GM06990 (cell line): ENCODE data around the gene CFTR.

ENCODE experiments used
- DNase-seq: peaks from one replicate; pipeline ENCODE4 v3.0.0-alpha.2; 2011; ENCODE audit not compliant: insufficient read length; ENCODE audit errors: extremely low read depth
- H3K27me3 ChIP-seq: replicated peaks from 2 replicates; pipeline ENCODE4 v1.6.0; 2011; ENCODE audit warnings: low read length; ENCODE audit not compliant: control insufficient read depth, insufficient read depth
- H3K36me3 ChIP-seq: 2 replicates; pipeline ENCODE4 v1.5.1; 2011; ENCODE audit warnings: low read length; ENCODE audit not compliant: control insufficient read depth, insufficient read depth
- H3K4me3 ChIP-seq: replicated peaks from 2 replicates; pipeline ENCODE4 v1.5.1; 2011; ENCODE audit warnings: low read depth, mild to moderate bottlenecking, control low read depth, low read length
- TF ChIP-seq, protein P1 (sequence below): IDR thresholded peaks from 2 replicates; pipeline ENCODE4 v1.5.1; 2011; ENCODE audit warnings: low read length, control low read depth, mild to moderate bottlenecking, inconsistent platforms; ENCODE audit not compliant: insufficient read depth, poor library complexity, severe bottlenecking

CFTR gene

DNA sequence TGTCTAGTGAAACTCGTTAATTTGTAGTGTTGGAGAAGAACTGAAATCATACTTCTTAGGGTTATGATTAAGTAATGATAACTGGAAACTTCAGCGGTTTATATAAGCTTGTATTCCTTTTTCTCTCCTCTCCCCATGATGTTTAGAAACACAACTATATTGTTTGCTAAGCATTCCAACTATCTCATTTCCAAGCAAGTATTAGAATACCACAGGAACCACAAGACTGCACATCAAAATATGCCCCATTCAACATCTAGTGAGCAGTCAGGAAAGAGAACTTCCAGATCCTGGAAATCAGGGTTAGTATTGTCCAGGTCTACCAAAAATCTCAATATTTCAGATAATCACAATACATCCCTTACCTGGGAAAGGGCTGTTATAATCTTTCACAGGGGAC lies 187.6 kb downstream of the CFTR start:
- TF ChIP-seq, protein P1, sequence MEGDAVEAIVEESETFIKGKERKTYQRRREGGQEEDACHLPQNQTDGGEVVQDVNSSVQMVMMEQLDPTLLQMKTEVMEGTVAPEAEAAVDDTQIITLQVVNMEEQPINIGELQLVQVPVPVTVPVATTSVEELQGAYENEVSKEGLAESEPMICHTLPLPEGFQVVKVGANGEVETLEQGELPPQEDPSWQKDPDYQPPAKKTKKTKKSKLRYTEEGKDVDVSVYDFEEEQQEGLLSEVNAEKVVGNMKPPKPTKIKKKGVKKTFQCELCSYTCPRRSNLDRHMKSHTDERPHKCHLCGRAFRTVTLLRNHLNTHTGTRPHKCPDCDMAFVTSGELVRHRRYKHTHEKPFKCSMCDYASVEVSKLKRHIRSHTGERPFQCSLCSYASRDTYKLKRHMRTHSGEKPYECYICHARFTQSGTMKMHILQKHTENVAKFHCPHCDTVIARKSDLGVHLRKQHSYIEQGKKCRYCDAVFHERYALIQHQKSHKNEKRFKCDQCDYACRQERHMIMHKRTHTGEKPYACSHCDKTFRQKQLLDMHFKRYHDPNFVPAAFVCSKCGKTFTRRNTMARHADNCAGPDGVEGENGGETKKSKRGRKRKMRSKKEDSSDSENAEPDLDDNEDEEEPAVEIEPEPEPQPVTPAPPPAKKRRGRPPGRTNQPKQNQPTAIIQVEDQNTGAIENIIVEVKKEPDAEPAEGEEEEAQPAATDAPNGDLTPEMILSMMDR = no peak
- no peak overlapping the region for H3K4me3 ChIP-seq
- H3K27me3 ChIP-seq = no peaks in the 10 kb centered on the region
- no peaks in the 10 kb centered on the region for H3K36me3 ChIP-seq
- DNase-seq = no peak

DNA sequence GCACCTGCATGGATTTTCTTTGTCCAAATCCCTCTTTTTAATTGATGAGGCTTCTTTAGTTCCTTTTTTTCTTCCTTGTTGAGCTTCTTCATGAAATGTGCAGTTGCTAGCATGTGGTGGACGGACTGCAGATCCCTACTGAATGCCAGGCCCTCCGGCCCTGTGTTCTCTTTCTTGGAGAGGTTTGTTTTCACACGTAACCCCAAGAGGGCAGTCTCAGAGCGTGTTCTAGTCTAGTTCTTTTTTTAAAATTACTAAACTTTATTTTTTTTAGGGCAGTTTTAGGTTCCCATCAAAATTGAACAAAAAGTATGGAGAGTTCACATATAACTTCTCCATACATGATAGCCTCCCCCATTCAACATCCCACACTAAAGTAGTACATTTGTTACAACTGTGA lies 190.0 kb downstream of the CFTR start:
- Histone ChIP-seq H3K4me3 (no peak overlapping the region), H3K36me3 (no peaks in the 10 kb centered on the region), H3K27me3 (no peaks in the 10 kb centered on the region)
- DNase-seq = no peak
- TF ChIP-seq, protein P1 = no peak

DNA sequence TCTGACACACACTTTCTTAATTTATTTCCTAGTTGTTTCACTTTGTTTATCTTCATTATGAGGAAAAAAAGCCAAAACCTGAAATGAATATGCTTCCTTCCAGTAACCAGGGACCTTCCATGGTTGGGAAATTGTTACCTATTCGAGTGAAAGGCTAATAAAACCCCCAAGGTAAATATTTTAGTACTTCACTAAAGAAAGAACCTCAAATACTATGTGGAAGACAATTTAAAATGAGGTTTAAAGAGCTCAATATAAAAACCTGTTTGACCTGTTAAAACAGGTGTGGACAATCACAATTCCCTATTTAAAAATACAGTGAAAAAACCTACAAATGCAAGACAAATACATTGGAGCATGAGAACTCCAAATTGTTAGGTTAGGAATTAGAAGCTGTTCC lies 192.6 kb downstream of the CFTR start:
- H3K36me3 ChIP-seq = no peaks in the 10 kb centered on the region

DNA sequence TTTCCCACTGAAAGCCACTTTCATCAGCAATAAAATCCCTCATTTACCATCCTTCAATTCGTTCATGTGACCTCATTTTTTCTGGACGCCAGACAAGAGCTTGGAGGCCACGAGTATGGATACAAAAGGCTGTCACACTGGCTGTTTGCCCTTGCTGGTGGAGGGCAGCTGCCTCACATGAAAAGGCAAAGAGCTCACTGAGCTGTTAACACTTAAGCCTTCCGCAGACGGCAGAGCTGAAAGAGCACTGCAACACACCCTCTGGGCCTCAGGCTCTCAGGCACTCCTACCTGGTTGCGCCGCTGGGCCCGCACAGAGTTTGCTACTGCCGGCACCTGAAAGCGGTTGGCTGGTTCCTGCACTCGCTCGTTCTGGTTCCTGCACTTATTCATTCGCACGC lies 193.5 kb downstream of the CFTR start:
- no peak overlapping the region for H3K4me3 ChIP-seq
- TF ChIP-seq, protein P1 = no peak
- no peaks in the 10 kb centered on the region for H3K36me3 ChIP-seq
- H3K27me3 ChIP-seq = no peaks in the 10 kb centered on the region; the same call in none of the 2 replicates
- DNase-seq = no peak

More for the DNA sequence above, 192.6 kb downstream of the CFTR start:
- no peak for DNase-seq
- Histone ChIP-seq H3K27me3 (no peaks in the 10 kb centered on the region; the same call in 1 of the 2 replicates), H3K4me3 (no peak overlapping the region)
- TF ChIP-seq, protein P1 = no peak

DNA sequence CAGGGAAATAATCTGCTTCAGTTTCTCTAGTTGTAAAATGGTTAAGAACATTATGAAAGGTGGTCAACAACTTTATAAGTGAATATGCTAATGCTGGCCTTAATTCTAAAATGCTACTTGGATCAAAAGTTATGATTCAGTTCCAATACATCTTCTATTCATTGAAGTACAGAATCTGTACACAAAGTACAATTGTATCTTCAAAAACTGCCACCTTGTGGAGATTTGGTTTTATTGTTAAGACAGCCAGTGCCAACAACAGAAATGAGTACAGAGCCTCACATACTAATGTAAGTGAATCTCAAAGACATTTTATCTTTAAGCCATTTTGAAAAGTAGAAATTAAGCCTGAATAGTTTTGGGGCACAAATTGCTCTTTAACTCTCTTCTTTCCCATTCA lies 194.0 kb downstream of the CFTR start:
- Histone ChIP-seq H3K27me3 (no peaks in the 10 kb centered on the region; the same call in none of the 2 replicates), H3K36me3 (no peaks in the 10 kb centered on the region), H3K4me3 (no peak overlapping the region)
- no peak for DNase-seq
- TF ChIP-seq, protein P1 = peak; percentile 29

DNA sequence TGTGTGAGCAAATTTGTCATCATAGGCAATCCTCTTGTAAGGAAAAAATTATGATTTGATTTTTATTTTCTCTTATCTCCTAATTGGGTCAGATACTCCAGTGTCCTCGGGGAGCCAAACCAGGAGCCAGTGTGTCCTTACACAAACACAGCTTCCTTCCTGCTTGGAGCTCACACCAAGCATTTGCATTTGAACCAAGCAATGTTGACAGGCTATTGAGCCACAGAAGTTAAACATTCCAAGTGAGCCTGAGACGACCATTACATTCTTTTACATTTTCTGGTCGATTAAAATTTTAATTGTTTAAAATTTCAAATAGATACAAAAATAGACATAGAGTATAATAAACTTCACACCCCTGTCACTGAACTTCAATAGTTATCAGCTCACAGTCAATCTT lies 194.8 kb downstream of the CFTR start:
- no peaks in the 10 kb centered on the region for H3K36me3 ChIP-seq
- TF ChIP-seq, protein P1 = no peak
- H3K4me3 ChIP-seq = no peak overlapping the region
- no peaks in the 10 kb centered on the region; the same call in none of the 2 replicates for H3K27me3 ChIP-seq
- no peak for DNase-seq
